ENCODE measurements around the gene REXO5. TPM values are rescaled to one million over a fixed set of nuclear protein-coding genes. Genes with fewer than 3 reads are reported as not detected.

REXO5 gene
- polyA plus RNA-seq, 1 donor (not counting 4 experiments of a cell fraction or from before 2014, with no cell fraction given): 2.6 TPM

DNA sequence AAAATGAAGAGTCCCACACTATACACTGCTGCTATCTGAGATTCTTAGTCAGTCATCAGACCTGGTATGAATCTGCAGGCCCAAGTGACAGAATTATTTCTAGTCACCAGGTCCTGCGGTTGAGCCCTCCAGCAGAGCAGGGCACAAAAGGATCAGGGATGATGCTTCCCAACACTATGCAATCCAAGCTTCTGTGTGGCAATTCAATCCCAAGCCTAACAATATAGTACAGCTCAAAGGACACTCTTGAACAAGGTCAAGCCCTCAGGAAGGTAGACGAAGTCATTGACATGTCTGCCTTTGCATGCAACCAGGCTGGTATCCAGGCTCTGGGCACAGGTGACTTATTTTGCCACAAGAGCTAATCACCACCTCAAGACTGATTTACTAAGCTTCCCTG lies 88.1 kb downstream of the REXO5 start:
- H3K9me1 ChIP-seq (ENCODE audit: control insufficient read depth, extremely low read depth, insufficient read depth, low read length): peaks cover 5% of the 10 kb centered on the region
- FAIRE-seq (no peak), DNase-seq (ENCODE audit: low read depth, low spot score) (no peak)
- H4K20me1 ChIP-seq (ENCODE audit: control insufficient read depth, extremely low read depth, insufficient read depth, low read length): no peaks in the 10 kb centered on the region
- H3K27me3 ChIP-seq (ENCODE audit: control insufficient read depth, extremely low read depth, insufficient read depth, low read length): no peaks in the 10 kb centered on the region
- no peaks in the 10 kb centered on the region for H3K9me3 ChIP-seq (ENCODE audit: control insufficient read depth, low read depth, low read length)
- no peak overlapping the region for H3K4me3 ChIP-seq (ENCODE audit: control insufficient read depth in 2 of 3, extremely low read depth in 1 of 3, insufficient read depth in 2 of 3, low read depth in 1 of 3, low read length in 3 of 3)
- dilution Hi-C loops (cut with MboI; ENCODE audit: extremely low pct_ligation_motif_present, low sequenced_read_pairs): no loop called here
- peaks cover 16 to 28% of the 10 kb centered on the region in 2 experiments for H3K36me3 ChIP-seq (ENCODE audit: control insufficient read depth in 2 of 2, extremely low read depth in 1 of 2, insufficient read depth in 2 of 2, low read length in 2 of 2)
- no peak for TF ChIP-seq EZH2 (IDR thresholded peaks at IDR 0.05; ENCODE audit: low read length)
- TF ChIP-seq, protein P1, sequence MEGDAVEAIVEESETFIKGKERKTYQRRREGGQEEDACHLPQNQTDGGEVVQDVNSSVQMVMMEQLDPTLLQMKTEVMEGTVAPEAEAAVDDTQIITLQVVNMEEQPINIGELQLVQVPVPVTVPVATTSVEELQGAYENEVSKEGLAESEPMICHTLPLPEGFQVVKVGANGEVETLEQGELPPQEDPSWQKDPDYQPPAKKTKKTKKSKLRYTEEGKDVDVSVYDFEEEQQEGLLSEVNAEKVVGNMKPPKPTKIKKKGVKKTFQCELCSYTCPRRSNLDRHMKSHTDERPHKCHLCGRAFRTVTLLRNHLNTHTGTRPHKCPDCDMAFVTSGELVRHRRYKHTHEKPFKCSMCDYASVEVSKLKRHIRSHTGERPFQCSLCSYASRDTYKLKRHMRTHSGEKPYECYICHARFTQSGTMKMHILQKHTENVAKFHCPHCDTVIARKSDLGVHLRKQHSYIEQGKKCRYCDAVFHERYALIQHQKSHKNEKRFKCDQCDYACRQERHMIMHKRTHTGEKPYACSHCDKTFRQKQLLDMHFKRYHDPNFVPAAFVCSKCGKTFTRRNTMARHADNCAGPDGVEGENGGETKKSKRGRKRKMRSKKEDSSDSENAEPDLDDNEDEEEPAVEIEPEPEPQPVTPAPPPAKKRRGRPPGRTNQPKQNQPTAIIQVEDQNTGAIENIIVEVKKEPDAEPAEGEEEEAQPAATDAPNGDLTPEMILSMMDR (optimal IDR thresholded peaks at IDR 0.05 in 1 of 3, IDR thresholded peaks at IDR 0.05 in 1 of 3, conservative IDR thresholded peaks at IDR 0.05 in 1 of 3; ENCODE audit: extremely low read depth in 1 of 3, insufficient read depth in 2 of 3, low read length in 3 of 3): no peak
- H2AFZ ChIP-seq (ENCODE audit: control insufficient read depth, low read length): no peak overlapping the region
- H3K79me2 ChIP-seq (ENCODE audit: control insufficient read depth, insufficient read depth, low read length): peaks cover 94% of the 10 kb centered on the region
- peaks cover 24% of the 10 kb centered on the region for H3K4me1 ChIP-seq (ENCODE audit: control insufficient read depth, extremely low read depth, insufficient read depth, low read length)
- H3K4me2 ChIP-seq (ENCODE audit: control insufficient read depth, extremely low read depth, insufficient read depth, low read depth, low read length): no peak overlapping the region
- H3K9ac ChIP-seq (ENCODE audit: control insufficient read depth, extremely low read depth, insufficient read depth, low read length): no peak overlapping the region
- no peak overlapping the region for H3K27ac ChIP-seq (ENCODE audit: control insufficient read depth, insufficient read depth, low read length)

DNA sequence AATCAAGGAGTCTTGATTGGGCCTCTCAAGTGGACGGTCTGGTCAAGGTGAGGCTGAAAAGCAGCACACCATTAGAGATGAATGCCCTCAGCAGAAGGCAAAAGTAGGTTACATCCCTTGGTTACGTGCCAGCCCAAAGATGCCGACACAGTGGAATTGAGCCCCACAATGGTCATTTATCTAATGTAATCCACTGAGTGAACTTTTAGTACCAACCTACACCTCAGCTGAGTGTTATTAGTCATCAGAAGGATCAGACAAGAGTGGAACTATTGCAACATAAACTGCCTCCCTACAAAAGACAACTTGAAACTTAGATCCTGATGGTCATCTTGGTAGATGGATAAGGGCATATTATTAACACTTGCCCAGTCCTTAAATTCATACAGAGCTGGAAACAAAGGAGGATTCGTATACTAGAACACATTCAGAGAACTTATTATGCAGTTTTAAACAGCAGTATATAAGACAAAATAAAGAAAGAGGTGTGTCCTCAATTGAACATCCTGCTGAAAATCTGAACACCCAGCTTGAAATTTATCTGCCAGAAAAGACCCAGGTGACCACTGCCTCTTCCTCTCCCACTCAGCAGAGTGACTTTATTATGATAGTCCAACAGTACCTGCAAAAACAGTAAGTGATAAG lies 91.0 kb downstream of the REXO5 start:
- dilution Hi-C loops (cut with MboI; ENCODE audit: extremely low pct_ligation_motif_present, low sequenced_read_pairs): no loop called here
- no peak for FAIRE-seq
- peaks cover 30% of the 10 kb centered on the region for H3K4me1 ChIP-seq (ENCODE audit: control insufficient read depth, extremely low read depth, insufficient read depth, low read length)
- H3K79me2 ChIP-seq (ENCODE audit: control insufficient read depth, insufficient read depth, low read length): peaks cover 75% of the 10 kb centered on the region
- H4K20me1 ChIP-seq (ENCODE audit: control insufficient read depth, extremely low read depth, insufficient read depth, low read length): no peaks in the 10 kb centered on the region
- H3K27ac ChIP-seq (ENCODE audit: control insufficient read depth, insufficient read depth, low read length): peak overlapping the region; percentile 40
- H3K27me3 ChIP-seq (ENCODE audit: control insufficient read depth, extremely low read depth, insufficient read depth, low read length): no peaks in the 10 kb centered on the region
- H3K9me1 ChIP-seq (ENCODE audit: control insufficient read depth, extremely low read depth, insufficient read depth, low read length): peaks cover 5% of the 10 kb centered on the region
- peaks cover 10 to 18% of the 10 kb centered on the region in 2 experiments for H3K36me3 ChIP-seq (ENCODE audit: control insufficient read depth in 2 of 2, extremely low read depth in 1 of 2, insufficient read depth in 2 of 2, low read length in 2 of 2)
- H3K9me3 ChIP-seq (ENCODE audit: control insufficient read depth, low read depth, low read length): no peaks in the 10 kb centered on the region
- DNase-seq (ENCODE audit: low read depth, low spot score): no peak
- H3K4me3 ChIP-seq (ENCODE audit: control insufficient read depth in 2 of 3, extremely low read depth in 1 of 3, insufficient read depth in 2 of 3, low read depth in 1 of 3, low read length in 3 of 3): no peak overlapping the region
- H3K4me2 ChIP-seq (ENCODE audit: control insufficient read depth, extremely low read depth, insufficient read depth, low read depth, low read length): peak overlapping the region; percentile 93
- no peak overlapping the region for H3K9ac ChIP-seq (ENCODE audit: control insufficient read depth, extremely low read depth, insufficient read depth, low read length)
- TF ChIP-seq EZH2 (IDR thresholded peaks at IDR 0.05; ENCODE audit: low read length): no peak
- TF ChIP-seq, protein P1 (optimal IDR thresholded peaks at IDR 0.05 in 1 of 3, IDR thresholded peaks at IDR 0.05 in 1 of 3, conservative IDR thresholded peaks at IDR 0.05 in 1 of 3; ENCODE audit: extremely low read depth in 1 of 3, insufficient read depth in 2 of 3, low read length in 3 of 3): no peak
- H2AFZ ChIP-seq (ENCODE audit: control insufficient read depth, low read length): no peak overlapping the region
